ENCODE results near the gene TJP2.
"Not testable (repeated sequence)": the region's sequence is repeated elsewhere in the genome, so short reads cannot be mapped to it uniquely, and the experiment has no call there.

The TJP2 gene

DNA sequence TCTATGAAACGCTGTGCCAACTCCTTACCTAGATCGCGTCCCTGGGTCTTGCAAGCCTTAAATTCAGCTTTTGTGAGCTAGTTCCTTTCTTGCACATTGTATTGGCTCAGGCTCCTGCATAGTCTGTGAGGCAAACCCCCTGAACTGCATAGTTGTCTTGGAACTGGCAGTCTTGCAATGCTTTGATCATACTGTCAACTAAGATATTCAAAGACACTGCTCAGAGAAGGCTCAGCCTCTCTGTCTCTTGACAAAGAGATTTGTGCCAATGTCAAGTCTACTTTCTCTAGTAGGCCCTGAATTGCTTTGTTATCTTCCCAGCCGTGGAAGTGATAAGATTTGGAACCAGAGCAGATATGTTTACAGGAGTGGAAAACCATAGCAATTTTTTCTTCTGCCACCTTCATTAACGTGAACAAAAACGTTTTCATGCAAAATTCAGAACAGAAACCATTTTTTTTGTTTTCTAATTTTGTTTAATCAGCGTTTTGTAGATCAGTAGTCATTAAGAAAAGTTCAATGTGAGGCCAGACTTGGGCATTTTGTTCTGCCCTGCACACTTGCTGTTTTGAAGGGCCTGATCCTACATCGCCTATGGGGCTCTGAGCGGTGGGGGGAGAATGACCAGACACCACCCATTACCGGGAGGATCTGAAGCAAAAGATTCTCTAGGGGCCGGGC lies 123.4 kb downstream of the TJP2 start:
- H3K9me3 ChIP-seq (ENCODE audit: control insufficient read depth, low read depth, low read length), result no peaks in the 10 kb centered on the region

GRCh38 chr9:69299315-69299714 lies 125.2 kb downstream of the TJP2 start:
- Histone ChIP-seq H3K9ac (ENCODE audit: low read length) (no peak overlapping the region), H3K27ac (ENCODE audit: low read length) (no peak overlapping the region), H3K4me1 (ENCODE audit: control insufficient read depth, low read depth, low read length) (no peaks in the 10 kb centered on the region), H3K27me3 (ENCODE audit: control insufficient read depth, insufficient read depth, low read length) (no peaks in the 10 kb centered on the region), H3K4me3 (ENCODE audit: low read length) (no peak overlapping the region), H3K36me3 (ENCODE audit: control insufficient read depth, low read depth, low read length) (no peaks in the 10 kb centered on the region), H3K9me3 (ENCODE audit: control insufficient read depth, low read depth, low read length) (no peaks in the 10 kb centered on the region)

More for the DNA sequence above, 123.4 kb downstream of the TJP2 start:
- Histone ChIP-seq H3K27me3 (ENCODE audit: control insufficient read depth, insufficient read depth, low read length) (no peaks in the 10 kb centered on the region), H3K4me3 (ENCODE audit: low read length) (no peak overlapping the region), H3K4me1 (ENCODE audit: control insufficient read depth, low read depth, low read length) (no peaks in the 10 kb centered on the region), H3K36me3 (ENCODE audit: control insufficient read depth, low read depth, low read length) (no peaks in the 10 kb centered on the region), H3K27ac (ENCODE audit: low read length) (no peak overlapping the region), H3K9ac (ENCODE audit: low read length) (no peak overlapping the region)

- H3K4me1 ChIP-seq (ENCODE audit: control insufficient read depth, low read depth, low read length), result no peaks in the 10 kb centered on the region
- no peaks in the 10 kb centered on the region for H3K27me3 ChIP-seq (ENCODE audit: control insufficient read depth, insufficient read depth, low read length)
- no peak overlapping the region for H3K27ac ChIP-seq (ENCODE audit: low read length)
- no peak overlapping the region for H3K4me3 ChIP-seq (ENCODE audit: low read length)
- no peaks in the 10 kb centered on the region for H3K36me3 ChIP-seq (ENCODE audit: control insufficient read depth, low read depth, low read length)
- H3K9me3 ChIP-seq (ENCODE audit: control insufficient read depth, low read depth, low read length), result no peaks in the 10 kb centered on the region
- no peak overlapping the region for H3K9ac ChIP-seq (ENCODE audit: low read length)
Observed at GRCh38 chr9:69299826-69300225, 125.7 kb downstream of the TJP2 start.

GRCh38 chr9:69303331-69303730 lies 129.3 kb downstream of the TJP2 start:
- H3K9me3 ChIP-seq (ENCODE audit: control insufficient read depth, low read depth, low read length), result no peaks in the 10 kb centered on the region
- H3K4me1 ChIP-seq (ENCODE audit: control insufficient read depth, low read depth, low read length), result peaks cover 15% of the 10 kb centered on the region
- no peaks in the 10 kb centered on the region for H3K27me3 ChIP-seq (ENCODE audit: control insufficient read depth, insufficient read depth, low read length)
- H3K4me3 ChIP-seq (ENCODE audit: low read length), result no peak overlapping the region
- H3K36me3 ChIP-seq (ENCODE audit: control insufficient read depth, low read depth, low read length), result no peaks in the 10 kb centered on the region
- H3K27ac ChIP-seq (ENCODE audit: low read length), result no peak overlapping the region
- no peak overlapping the region for H3K9ac ChIP-seq (ENCODE audit: low read length)

GRCh38 chr9:69306895-69307445 lies 132.9 kb downstream of the TJP2 start:
- not testable (repeated sequence) for H3K9me3 ChIP-seq (ENCODE audit: control insufficient read depth, low read depth, low read length); H3K36me3 ChIP-seq (ENCODE audit: control insufficient read depth, low read depth, low read length); H3K27me3 ChIP-seq (ENCODE audit: control insufficient read depth, insufficient read depth, low read length)
- peak overlapping the region; percentile 89 for H3K27ac ChIP-seq (ENCODE audit: low read length)
- peak overlapping the region; percentile 52 for H3K9ac ChIP-seq (ENCODE audit: low read length)
- H3K4me3 ChIP-seq (ENCODE audit: low read length), result peak overlapping the region; percentile 18
- H3K4me1 ChIP-seq (ENCODE audit: control insufficient read depth, low read depth, low read length), result peaks cover 19% of the 10 kb centered on the region

GRCh38 chr9:69307446-69308205 lies 133.5 kb downstream of the TJP2 start:
- Histone ChIP-seq H3K27me3 (ENCODE audit: control insufficient read depth, insufficient read depth, low read length) (no peaks in the 10 kb centered on the region), H3K4me1 (ENCODE audit: control insufficient read depth, low read depth, low read length) (peaks cover 19% of the 10 kb centered on the region), H3K9me3 (ENCODE audit: control insufficient read depth, low read depth, low read length) (peaks cover 12% of the 10 kb centered on the region), H3K4me3 (ENCODE audit: low read length) (peak overlapping the region; percentile 18), H3K36me3 (ENCODE audit: control insufficient read depth, low read depth, low read length) (no peaks in the 10 kb centered on the region), H3K9ac (ENCODE audit: low read length) (peak overlapping the region; percentile 52), H3K27ac (ENCODE audit: low read length) (peak overlapping the region; percentile 89)

GRCh38 chr9:69308206-69308931 lies 134.3 kb downstream of the TJP2 start:
- Histone ChIP-seq H3K9ac (ENCODE audit: low read length) (peak overlapping the region; percentile 52), H3K27me3 (ENCODE audit: control insufficient read depth, insufficient read depth, low read length) (no peaks in the 10 kb centered on the region), H3K4me3 (ENCODE audit: low read length) (peak overlapping the region; percentile 18), H3K4me1 (ENCODE audit: control insufficient read depth, low read depth, low read length) (peaks cover 19% of the 10 kb centered on the region), H3K27ac (ENCODE audit: low read length) (peak overlapping the region; percentile 89), H3K36me3 (ENCODE audit: control insufficient read depth, low read depth, low read length) (no peaks in the 10 kb centered on the region), H3K9me3 (ENCODE audit: control insufficient read depth, low read depth, low read length) (peaks cover 14% of the 10 kb centered on the region)

DNA sequence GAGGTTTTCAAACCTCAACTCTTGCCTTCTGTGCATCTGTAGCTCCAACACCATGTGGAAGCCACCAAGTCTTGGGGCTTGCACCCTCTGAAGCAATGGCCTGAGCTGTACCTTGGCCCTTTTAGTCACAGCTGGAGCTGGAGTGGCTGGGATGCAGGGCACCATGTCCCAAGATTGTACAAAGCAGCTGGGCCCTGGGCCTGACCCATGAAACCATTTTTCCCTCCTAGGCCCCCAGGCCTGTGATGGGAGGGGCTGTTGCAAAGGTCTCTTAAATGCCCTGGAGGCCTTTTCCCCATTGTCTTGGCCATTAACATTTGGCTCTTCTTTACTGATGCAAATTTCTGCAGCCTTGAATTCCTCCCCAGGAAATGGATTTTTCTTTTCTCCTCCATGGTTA lies 139.1 kb downstream of the TJP2 start:
- Histone ChIP-seq H3K27me3 (ENCODE audit: control insufficient read depth, insufficient read depth, low read length) (no peaks in the 10 kb centered on the region), H3K4me3 (ENCODE audit: low read length) (no peak overlapping the region), H3K4me1 (ENCODE audit: control insufficient read depth, low read depth, low read length) (peaks cover 6% of the 10 kb centered on the region), H3K9me3 (ENCODE audit: control insufficient read depth, low read depth, low read length) (peaks cover 22% of the 10 kb centered on the region), H3K36me3 (ENCODE audit: control insufficient read depth, low read depth, low read length) (no peaks in the 10 kb centered on the region), H3K27ac (ENCODE audit: low read length) (no peak overlapping the region), H3K9ac (ENCODE audit: low read length) (no peak overlapping the region)

DNA sequence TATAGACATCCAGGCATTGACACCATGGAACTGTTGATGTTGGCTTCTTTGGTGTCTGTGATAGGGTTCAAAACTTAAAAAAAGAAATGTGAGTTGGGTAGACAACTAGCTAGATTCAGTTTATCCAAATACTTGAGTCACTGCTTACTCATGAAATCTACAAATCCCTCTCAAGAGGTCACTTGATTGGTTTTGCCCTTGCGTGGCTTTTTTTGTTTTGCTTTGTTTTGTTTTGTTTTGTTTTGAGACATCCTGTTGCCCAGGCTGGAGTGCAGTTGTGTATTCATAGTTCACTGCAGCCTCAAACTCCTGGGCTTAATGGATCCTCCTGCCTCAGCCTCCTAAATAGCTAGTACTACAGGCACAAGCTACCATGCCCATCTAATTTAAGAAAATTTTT lies 140.5 kb downstream of the TJP2 start:
- H3K36me3 ChIP-seq (ENCODE audit: control insufficient read depth, low read depth, low read length), result no peaks in the 10 kb centered on the region
- H3K4me1 ChIP-seq (ENCODE audit: control insufficient read depth, low read depth, low read length), result peaks cover 10% of the 10 kb centered on the region
- H3K9me3 ChIP-seq (ENCODE audit: control insufficient read depth, low read depth, low read length), result peaks cover 22% of the 10 kb centered on the region
- H3K27me3 ChIP-seq (ENCODE audit: control insufficient read depth, insufficient read depth, low read length), result no peaks in the 10 kb centered on the region
- H3K27ac ChIP-seq (ENCODE audit: low read length), result no peak overlapping the region
- no peak overlapping the region for H3K4me3 ChIP-seq (ENCODE audit: low read length)
- no peak overlapping the region for H3K9ac ChIP-seq (ENCODE audit: low read length)

GRCh38 chr9:69317081-69317480 lies 143.0 kb downstream of the TJP2 start:
- Histone ChIP-seq H3K36me3 (ENCODE audit: control insufficient read depth, low read depth, low read length) (no peaks in the 10 kb centered on the region), H3K4me1 (ENCODE audit: control insufficient read depth, low read depth, low read length) (peaks cover 17% of the 10 kb centered on the region), H3K27ac (ENCODE audit: low read length) (no peak overlapping the region), H3K27me3 (ENCODE audit: control insufficient read depth, insufficient read depth, low read length) (no peaks in the 10 kb centered on the region), H3K9ac (ENCODE audit: low read length) (no peak overlapping the region), H3K4me3 (ENCODE audit: low read length) (no peak overlapping the region), H3K9me3 (ENCODE audit: control insufficient read depth, low read depth, low read length) (peaks cover 16% of the 10 kb centered on the region)

- no peak overlapping the region for H3K4me3 ChIP-seq (ENCODE audit: low read length)
- H3K27ac ChIP-seq (ENCODE audit: low read length), result no peak overlapping the region
- H3K27me3 ChIP-seq (ENCODE audit: control insufficient read depth, insufficient read depth, low read length), result peaks cover 6% of the 10 kb centered on the region
- H3K9ac ChIP-seq (ENCODE audit: low read length), result no peak overlapping the region
- peaks cover 17% of the 10 kb centered on the region for H3K4me1 ChIP-seq (ENCODE audit: control insufficient read depth, low read depth, low read length)
- H3K36me3 ChIP-seq (ENCODE audit: control insufficient read depth, low read depth, low read length), result no peaks in the 10 kb centered on the region
- H3K9me3 ChIP-seq (ENCODE audit: control insufficient read depth, low read depth, low read length), result peaks cover 8% of the 10 kb centered on the region
Observed at GRCh38 chr9:69317894-69318293, 143.8 kb downstream of the TJP2 start.

Data from iPS-18a (cell line).